Tibial nerve (tissue), 3 donors: ENCODE data around the gene JARID2.

Experiments
- EP300 ChIP-seq, 2 donors: sonication (generic); formaldehyde crosslinking; IDR thresholded peaks; one replicate each; pipeline ENCODE4 v1.6.1; 2017; ENCODE audit warnings: antibody characterized with exemption in 2 of 2, mild to moderate bottlenecking in 1 of 2
- POLR2A ChIP-seq, 2 donors: fragments of 450-650 bp; IDR thresholded peaks; one replicate each; pipeline ENCODE4 v1.6.1; 2017; ENCODE audit warnings: antibody characterized with exemption in 2 of 2, mild to moderate bottlenecking in 2 of 2, moderate library complexity in 2 of 2

GRCh38 chr6:15570171-15570570, 324.3 kb downstream of the JARID2 start:
- TF ChIP-seq EP300 (IDR thresholded peaks at IDR 0.05) (no peak), POLR2A (IDR thresholded peaks at IDR 0.05) (no peak)
